Activated effector memory CD4-positive, alpha-beta T cell treated with anti-CD3 and anti-CD28 coated beads, Interleukin-2, amount 50 U/mL, for 16 hours (primary cell): ENCODE data around the gene PTGDR2.

ENCODE experiments used
- DNase-seq: peaks from one replicate; pipeline ENCODE4 v3.0.0-alpha.2; 2020

PTGDR2 gene

GRCh38 chr11:60855726-60856633 is at the start of gene PTGDR2:
Gene PTGDR2, minus strand, starts transcription at chr11:60855950. Its CDS starts 2,228 bp downstream, at chr11:60853722.
- no peak for DNase-seq

- DNase-seq: peak; percentile 52
These were observed 49.3 kb upstream of the PTGDR2 start for GRCh38 chr11:60905047-60905446.

- DNase-seq: no peak
These were observed 46.9 kb upstream of the PTGDR2 start for GRCh38 chr11:60902625-60903024.

- no peak for DNase-seq
These were observed 45.1 kb upstream of the PTGDR2 start for GRCh38 chr11:60900673-60901404.

GRCh38 chr11:60899977-60900376 is 44.2 kb upstream of the PTGDR2 start:
- no peak for DNase-seq

- no peak for DNase-seq
These were observed 43.5 kb upstream of the PTGDR2 start for GRCh38 chr11:60899046-60899936.

GRCh38 chr11:60897496-60897895 is 41.7 kb upstream of the PTGDR2 start:
- no peak for DNase-seq

- no peak for DNase-seq
These were observed 39.9 kb upstream of the PTGDR2 start for GRCh38 chr11:60895687-60896086.

GRCh38 chr11:60891103-60891741 is 35.5 kb upstream of the PTGDR2 start:
- no peak for DNase-seq

GRCh38 chr11:60890696-60891095 is 34.9 kb upstream of the PTGDR2 start:
- no peak for DNase-seq

GRCh38 chr11:60889869-60890311 is 34.1 kb upstream of the PTGDR2 start:
- no peak for DNase-seq

GRCh38 chr11:60887556-60887955 is 31.8 kb upstream of the PTGDR2 start:
- peak; percentile 67 for DNase-seq

GRCh38 chr11:60880643-60881282 is 25.0 kb upstream of the PTGDR2 start:
- no peak for DNase-seq

GRCh38 chr11:60879971-60880588 is 24.3 kb upstream of the PTGDR2 start:
- no peak for DNase-seq

- no peak for DNase-seq
These were observed 23.4 kb upstream of the PTGDR2 start for GRCh38 chr11:60879104-60879503.

GRCh38 chr11:60878245-60879101 is 22.7 kb upstream of the PTGDR2 start:
- no peak for DNase-seq

GRCh38 chr11:60876168-60876485 is 20.4 kb upstream of the PTGDR2 start:
- no peak for DNase-seq

- DNase-seq: no peak
These were observed 19.8 kb upstream of the PTGDR2 start for GRCh38 chr11:60875366-60876167.
